Subcutaneous abdominal adipose tissue (tissue), 5 donors: ENCODE data around the gene DLG2.

Experiments
- H3K27ac ChIP-seq: one replicate; pipeline ENCODE4 v1.7.0; 2013; ENCODE audit warnings: low read depth, mild to moderate bottlenecking, inconsistent platforms, low read length, moderate library complexity
- H3K27me3 ChIP-seq, 5 donors: one replicate each; pipeline ENCODE4 v1.7.0; 2013; ENCODE audit warnings: low read length in 5 of 5, inconsistent platforms in 1 of 5; ENCODE audit not compliant: control insufficient read depth in 5 of 5, insufficient read depth in 4 of 5
- H3K36me3 ChIP-seq, 5 donors: one replicate each; pipeline ENCODE4 v1.7.0; 2013; ENCODE audit warnings: low read length in 5 of 5; ENCODE audit not compliant: control insufficient read depth in 5 of 5, insufficient read depth in 5 of 5
- H3K4me1 ChIP-seq, 5 donors: one replicate each; pipeline ENCODE4 v1.7.0; 2013; ENCODE audit warnings: low read length in 5 of 5, mild to moderate bottlenecking in 3 of 5, moderate library complexity in 1 of 5; ENCODE audit not compliant: control insufficient read depth in 5 of 5, insufficient read depth in 5 of 5
- H3K4me3 ChIP-seq, 5 donors: one replicate each; pipeline ENCODE4 v1.7.0; 2013; ENCODE audit warnings: low read length in 5 of 5, low read depth in 1 of 5
- H3K9ac ChIP-seq, 5 donors: one replicate each; pipeline ENCODE4 v1.7.0; 2013; ENCODE audit warnings: low read length in 5 of 5, mild to moderate bottlenecking in 4 of 5, moderate library complexity in 3 of 5
- H3K9me3 ChIP-seq, 5 donors: one replicate each; pipeline ENCODE4 v1.7.0; 2013; ENCODE audit warnings: low read length in 5 of 5; ENCODE audit not compliant: control insufficient read depth in 5 of 5
- donor health status: healthy.
- donor health status: healthy.
- donor health status: healthy.
- donor health status: healthy.
- donor health status: healthy.

Gene DLG2

GRCh38 chr11:84137505-84137904, 1489.6 kb downstream of the DLG2 start:
- H3K4me1 ChIP-seq, result no peaks in the 10 kb centered on the region
- no peaks in the 10 kb centered on the region for H3K9me3 ChIP-seq
- H3K27me3 ChIP-seq, result no peaks in the 10 kb centered on the region
- H3K27ac ChIP-seq, result no peak overlapping the region
- H3K4me3 ChIP-seq, result no peak overlapping the region
- no peaks in the 10 kb centered on the region for H3K36me3 ChIP-seq
- no peak overlapping the region for H3K9ac ChIP-seq

DNA sequence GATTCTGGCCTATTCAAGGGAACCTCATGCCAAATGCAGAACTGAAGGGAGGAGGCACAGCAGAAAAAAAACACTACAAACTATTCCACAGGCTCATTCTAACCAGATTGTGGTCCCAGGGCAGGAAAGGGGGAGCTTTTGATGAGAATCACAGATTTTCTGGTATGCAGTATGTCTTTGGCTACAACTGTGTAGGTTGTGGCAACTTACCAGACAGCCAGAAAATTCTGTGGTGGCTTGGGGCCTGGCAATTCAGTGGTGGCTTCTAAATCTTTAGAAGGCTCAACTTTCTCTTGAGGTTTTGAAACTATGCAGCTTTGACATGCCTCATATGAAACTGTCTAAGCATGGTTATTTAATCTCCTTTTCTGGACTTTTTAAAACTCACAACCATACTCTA, 1490.2 kb downstream of the DLG2 start:
- H3K27me3 ChIP-seq, result no peaks in the 10 kb centered on the region
- H3K9me3 ChIP-seq, result no peaks in the 10 kb centered on the region
- H3K36me3 ChIP-seq, result no peaks in the 10 kb centered on the region
- no peaks in the 10 kb centered on the region for H3K4me1 ChIP-seq
- H3K4me3 ChIP-seq, result no peak overlapping the region
- no peak overlapping the region for H3K27ac ChIP-seq
- no peak overlapping the region for H3K9ac ChIP-seq

DNA sequence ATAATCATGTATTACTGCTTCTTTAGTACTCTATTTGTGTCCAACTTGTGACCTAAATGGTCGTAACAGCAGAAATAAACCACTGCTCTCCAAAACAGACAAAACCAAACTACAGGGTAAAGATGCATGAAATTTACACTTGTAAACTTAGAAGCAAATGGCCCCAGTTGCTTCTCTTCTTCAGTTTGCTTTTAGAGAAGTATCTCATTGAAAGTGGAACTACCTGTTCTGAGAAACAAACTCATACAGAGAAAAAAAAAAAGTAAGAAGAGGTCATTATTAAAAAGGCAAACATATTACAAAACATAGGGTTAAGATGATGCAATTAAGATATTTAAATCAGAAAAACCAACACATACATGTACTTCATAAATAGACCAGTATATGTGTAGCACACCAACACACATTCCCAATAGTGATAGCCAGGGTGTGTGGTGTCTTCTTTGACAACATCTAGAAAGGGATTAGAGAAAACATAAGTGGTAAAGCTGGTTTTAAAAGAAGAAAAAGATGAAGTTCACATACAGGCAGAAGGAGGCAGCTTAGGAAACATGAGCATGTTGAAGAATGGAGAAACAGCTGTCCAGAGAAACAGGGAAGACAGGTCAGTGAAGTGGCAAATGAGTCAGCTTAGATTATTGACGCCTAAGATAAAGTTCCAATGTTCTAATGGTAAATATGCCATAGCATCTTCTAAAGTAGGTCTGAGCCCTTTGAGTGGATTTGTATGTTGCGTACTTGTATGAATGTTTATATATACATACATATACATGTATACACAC, 1496.3 kb downstream of the DLG2 start:
- H3K4me1 ChIP-seq, result no peaks in the 10 kb centered on the region
- no peaks in the 10 kb centered on the region for H3K36me3 ChIP-seq
- no peak overlapping the region for H3K9ac ChIP-seq
- no peaks in the 10 kb centered on the region for H3K9me3 ChIP-seq
- no peak overlapping the region for H3K27ac ChIP-seq
- H3K4me3 ChIP-seq, result no peak overlapping the region
- H3K27me3 ChIP-seq, result no peaks in the 10 kb centered on the region

DNA sequence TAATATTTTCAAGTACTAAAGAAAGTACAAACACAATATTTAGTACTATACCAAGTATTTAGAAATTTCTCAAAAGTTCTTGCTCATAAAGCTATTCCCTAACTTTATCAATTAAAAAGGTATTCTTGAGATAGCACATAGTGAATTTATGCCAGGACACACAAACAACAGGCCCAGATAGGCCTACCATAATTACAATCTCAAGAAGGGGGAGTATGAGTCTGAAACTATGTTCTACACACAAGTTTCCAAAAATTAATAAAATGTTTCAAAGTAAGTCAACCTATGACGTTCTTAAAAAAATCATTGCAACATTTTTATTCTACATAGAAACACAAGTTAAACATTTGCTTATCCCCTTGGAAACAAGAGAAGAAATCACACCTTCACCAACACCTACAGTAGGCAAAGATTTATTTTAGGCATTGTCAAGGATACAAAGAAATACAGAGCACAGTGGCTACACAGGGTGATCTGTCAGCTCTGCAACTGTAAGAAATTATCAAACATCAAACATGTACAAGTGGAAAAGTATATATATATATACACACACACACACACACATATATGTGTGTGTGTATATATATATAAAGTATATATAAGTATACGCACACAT, 1497.1 kb downstream of the DLG2 start:
- H3K36me3 ChIP-seq, result no peaks in the 10 kb centered on the region
- H3K4me1 ChIP-seq, result no peaks in the 10 kb centered on the region
- H3K4me3 ChIP-seq, result no peak overlapping the region
- H3K9me3 ChIP-seq, result no peaks in the 10 kb centered on the region
- no peaks in the 10 kb centered on the region for H3K27me3 ChIP-seq
- H3K9ac ChIP-seq, result no peak overlapping the region
- no peak overlapping the region for H3K27ac ChIP-seq

DNA sequence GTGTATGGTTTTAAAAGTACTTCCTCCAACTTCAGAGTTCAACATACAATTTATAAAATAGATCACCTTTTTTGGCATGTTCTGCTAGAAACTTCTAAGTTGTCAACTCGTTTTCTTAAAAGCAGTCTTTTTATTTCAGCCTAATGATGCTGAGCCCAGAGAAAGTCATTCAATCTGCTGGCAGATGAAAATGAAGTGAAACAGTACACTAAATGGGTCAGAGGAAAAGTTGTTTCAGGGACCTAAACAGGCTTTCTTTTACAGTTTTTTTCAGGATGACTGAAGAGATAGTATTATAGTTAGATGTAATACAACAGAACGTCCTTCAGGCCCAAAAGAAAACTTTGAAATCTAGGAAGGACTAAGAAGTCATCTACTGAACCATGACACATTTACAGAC, 1498.3 kb downstream of the DLG2 start:
- Histone ChIP-seq H3K9ac (no peak overlapping the region), H3K4me1 (no peaks in the 10 kb centered on the region), H3K36me3 (no peaks in the 10 kb centered on the region), H3K27me3 (no peaks in the 10 kb centered on the region), H3K9me3 (no peaks in the 10 kb centered on the region), H3K27ac (no peak overlapping the region), H3K4me3 (no peak overlapping the region)

GRCh38 chr11:84117394-84117793, 1509.8 kb downstream of the DLG2 start:
- no peak overlapping the region for H3K4me3 ChIP-seq
- H3K9ac ChIP-seq, result no peak overlapping the region
- H3K36me3 ChIP-seq, result no peaks in the 10 kb centered on the region
- no peaks in the 10 kb centered on the region for H3K4me1 ChIP-seq
- H3K9me3 ChIP-seq, result peaks cover 0 to 3% (median 0%) of the 10 kb centered on the region in 5 donors
- no peak overlapping the region for H3K27ac ChIP-seq
- H3K27me3 ChIP-seq, result no peaks in the 10 kb centered on the region

DNA sequence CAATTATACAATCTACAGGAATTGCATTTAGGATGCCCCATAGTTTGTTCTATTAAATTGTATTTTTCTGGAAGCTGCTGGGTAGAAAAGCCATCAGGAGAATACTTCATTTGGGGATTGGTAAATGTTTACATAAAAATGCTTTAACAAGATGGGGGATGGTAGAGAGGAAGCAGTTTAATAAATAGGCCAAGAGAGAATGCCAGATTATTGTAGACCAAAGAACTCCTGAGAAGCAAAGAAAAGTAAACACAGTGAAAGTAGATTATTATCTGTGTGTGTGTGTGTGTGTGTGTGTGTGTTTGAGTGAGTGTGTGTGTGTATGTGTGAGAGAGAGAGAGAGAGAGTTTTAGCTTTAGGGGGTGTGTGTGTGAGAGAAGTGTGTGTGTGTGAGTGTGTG, 1520.6 kb downstream of the DLG2 start:
- Histone ChIP-seq H3K9ac (no peak overlapping the region), H3K9me3 (peaks cover 0 to 3% (median 0%) of the 10 kb centered on the region in 5 donors), H3K27me3 (no peaks in the 10 kb centered on the region), H3K4me3 (no peak overlapping the region), H3K4me1 (no peaks in the 10 kb centered on the region), H3K36me3 (no peaks in the 10 kb centered on the region), H3K27ac (no peak overlapping the region)

DNA sequence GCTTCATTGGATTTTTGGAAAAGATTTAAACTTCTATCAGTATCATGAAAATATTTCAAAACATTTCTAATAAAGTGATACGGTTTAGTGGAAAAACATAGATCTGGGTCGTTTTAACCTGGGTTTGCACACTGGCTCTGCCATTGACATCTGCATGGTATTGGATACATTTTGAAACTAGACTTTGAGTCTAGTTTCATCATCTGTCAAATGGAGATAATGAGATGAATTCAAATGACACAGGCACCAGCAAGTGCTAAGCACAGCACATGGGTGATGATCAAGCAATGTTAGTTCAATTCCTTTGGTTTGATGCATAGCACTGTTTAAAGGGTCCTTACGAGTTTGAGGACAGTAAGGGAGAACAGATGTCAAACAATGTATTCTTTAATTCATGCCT, 1522.0 kb downstream of the DLG2 start:
- peaks cover 0 to 2% (median 0%) of the 10 kb centered on the region in 5 donors for H3K9me3 ChIP-seq
- H3K27me3 ChIP-seq, result no peaks in the 10 kb centered on the region
- no peak overlapping the region for H3K4me3 ChIP-seq
- H3K4me1 ChIP-seq, result no peaks in the 10 kb centered on the region
- H3K27ac ChIP-seq, result no peak overlapping the region
- no peak overlapping the region for H3K9ac ChIP-seq
- H3K36me3 ChIP-seq, result no peaks in the 10 kb centered on the region

- H3K4me3 ChIP-seq, result no peak overlapping the region
Measured at GRCh38 chr11:84103096-84103495, 1524.0 kb downstream of the DLG2 start.

GRCh38 chr11:84097186-84097585, 1530.0 kb downstream of the DLG2 start:
- Histone ChIP-seq H3K4me3 (no peak overlapping the region), H3K36me3 (no peaks in the 10 kb centered on the region), H3K27ac (no peak overlapping the region), H3K4me1 (peaks cover 0 to 6% (median 0%) of the 10 kb centered on the region in 5 donors), H3K27me3 (no peaks in the 10 kb centered on the region), H3K9me3 (no peaks in the 10 kb centered on the region), H3K9ac (no peak overlapping the region)

More at GRCh38 chr11:84103096-84103495, 1524.0 kb downstream of the DLG2 start:
- Histone ChIP-seq H3K27me3 (no peaks in the 10 kb centered on the region), H3K36me3 (no peaks in the 10 kb centered on the region), H3K9ac (no peak overlapping the region), H3K9me3 (peaks cover 0 to 2% (median 0%) of the 10 kb centered on the region in 5 donors), H3K27ac (no peak overlapping the region), H3K4me1 (no peaks in the 10 kb centered on the region)
